GM12873 (cell line): ENCODE data around the gene EIF4B.

Experiments
- CTCF ChIP-seq: IDR thresholded peaks from 2 replicates; pipeline ENCODE4 v1.5.1; 2012; ENCODE audit warnings: low read depth, mild to moderate bottlenecking, moderate library complexity, low read length, control low read depth; ENCODE audit not compliant: insufficient read depth; ENCODE audit errors: missing control alignments

Gene EIF4B

DNA sequence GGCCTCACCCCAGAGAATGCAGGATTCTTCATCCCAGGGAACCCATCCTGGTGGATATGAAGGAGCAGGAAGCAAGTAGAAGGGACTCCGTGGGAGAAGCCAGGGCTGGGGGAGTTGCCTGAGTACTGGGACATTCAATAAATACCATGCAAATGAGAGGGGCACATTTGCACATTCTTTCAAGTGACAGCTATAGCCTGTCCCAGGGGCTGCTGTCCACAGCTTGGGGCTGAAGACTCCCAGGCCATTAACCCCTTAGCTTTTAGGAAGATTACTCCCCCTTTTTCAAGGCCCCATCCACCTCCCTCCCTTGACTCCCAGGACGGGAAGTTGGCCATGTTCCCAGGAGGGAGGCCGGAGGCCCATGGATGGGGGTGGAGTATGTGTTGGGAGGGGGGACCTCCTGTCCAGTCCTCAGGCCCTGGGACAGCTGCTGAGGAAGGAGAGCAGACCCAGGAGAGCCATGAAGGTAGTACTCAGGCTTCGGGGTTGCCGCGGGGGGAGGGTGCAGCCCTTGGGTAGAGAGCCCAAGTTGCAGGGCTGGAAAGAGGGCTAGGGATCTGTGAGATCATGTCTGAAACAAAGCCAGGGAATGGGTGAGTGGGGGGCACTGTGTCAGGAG, 42.6 kb downstream of the EIF4B start:
- no peak for TF ChIP-seq CTCF

DNA sequence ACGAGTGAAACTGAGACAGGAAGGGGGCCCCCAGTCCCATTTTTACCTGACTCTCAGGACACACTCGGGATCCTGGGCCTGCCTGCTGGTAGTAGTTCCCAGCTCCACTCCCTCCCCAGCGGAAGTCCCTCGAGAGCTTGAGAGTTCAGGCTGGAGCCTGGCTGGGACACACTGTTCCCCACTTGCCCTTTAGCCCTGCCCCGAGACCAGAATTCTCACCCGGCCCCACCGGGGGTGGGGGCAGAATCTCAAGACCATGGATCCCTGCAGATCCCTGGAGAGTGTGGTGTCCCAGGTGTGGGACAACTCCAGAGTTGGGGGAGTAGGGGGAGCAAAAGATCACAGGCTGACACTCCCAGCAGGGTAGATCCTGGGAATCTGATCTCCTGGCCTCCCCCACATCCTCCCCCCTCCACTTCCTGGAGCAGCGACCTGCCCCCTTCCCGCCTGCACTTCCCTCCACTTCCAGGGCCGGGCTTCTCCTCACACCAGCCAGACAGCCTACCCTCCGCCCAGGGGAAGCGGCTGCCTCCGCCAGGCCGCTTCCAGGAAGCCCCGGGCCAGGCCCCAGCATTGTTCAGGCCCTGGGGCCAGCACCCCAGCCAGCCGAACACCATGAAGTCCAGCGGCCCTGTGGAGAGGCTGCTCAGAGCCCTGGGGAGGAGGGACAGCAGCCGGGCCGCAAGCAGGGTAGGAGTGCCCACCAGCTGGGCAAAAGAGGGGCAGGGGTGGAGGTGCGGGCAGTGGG, 43.5 kb downstream of the EIF4B start, which contains the start of gene TNS2:
Gene TNS2, plus strand, starts transcription at position 495 of the 748 bp plus-strand sequence. Its CDS starts 121 bp downstream, at position 616.
- no peak for TF ChIP-seq CTCF

GRCh38 chr12:53050426-53051057, 44.3 kb downstream of the EIF4B start:
- no peak for TF ChIP-seq CTCF

- TF ChIP-seq CTCF = no peak
Measured at GRCh38 chr12:53051058-53051880, 45.0 kb downstream of the EIF4B start.

- no peak for TF ChIP-seq CTCF
Measured at GRCh38 chr12:53051881-53052412, 45.7 kb downstream of the EIF4B start.

DNA sequence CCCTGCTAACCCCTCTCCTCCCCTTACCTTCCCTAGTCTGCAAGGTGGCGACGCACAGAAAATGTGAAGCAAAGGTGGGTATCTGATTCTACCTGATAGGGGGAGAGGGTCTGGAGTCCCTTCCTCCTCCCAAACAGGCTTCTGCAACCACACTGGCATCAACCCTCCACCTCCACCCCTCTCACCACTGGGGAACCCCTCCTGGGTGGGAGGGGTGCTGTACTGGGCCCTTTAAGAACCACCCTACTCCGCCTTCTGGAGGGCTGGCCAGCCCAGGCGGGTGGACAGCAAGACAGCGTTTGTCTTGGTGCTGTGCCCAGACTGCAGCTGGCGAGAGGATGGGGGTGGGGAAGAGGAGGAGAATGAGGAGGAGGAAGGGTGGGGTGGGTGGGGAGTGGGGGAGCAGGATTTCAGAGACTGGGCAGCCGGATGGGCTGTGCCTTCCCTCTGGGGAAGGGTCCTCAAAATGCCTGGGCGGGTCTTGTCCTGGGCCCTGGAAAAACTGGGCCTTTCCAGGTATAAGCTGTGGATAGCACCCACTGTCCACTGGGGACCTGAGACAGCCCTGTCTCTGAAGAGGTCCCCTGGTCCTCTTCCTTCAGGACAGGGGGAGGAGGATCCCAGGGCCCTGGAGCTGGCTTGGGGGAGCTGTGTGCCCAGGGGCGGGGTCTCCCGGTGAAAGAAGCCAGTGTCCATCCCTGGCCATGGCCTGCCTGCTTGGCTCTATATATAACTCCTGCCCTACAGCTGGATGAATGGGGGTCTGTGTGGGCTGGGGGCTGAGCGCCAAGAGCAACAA, 46.4 kb downstream of the EIF4B start:
- no peak for TF ChIP-seq CTCF
